GM19043 (cell line): ENCODE results near the gene LDHAL6B.

ENCODE experiments used
- ATAC-seq: cut with Tn5 transposase; IDR thresholded peaks from one replicate; pipeline ENCODE4 v1.9.1; 2021; ENCODE audit warnings: low read depth; ENCODE audit not compliant: unreplicated experiment

The LDHAL6B gene

DNA sequence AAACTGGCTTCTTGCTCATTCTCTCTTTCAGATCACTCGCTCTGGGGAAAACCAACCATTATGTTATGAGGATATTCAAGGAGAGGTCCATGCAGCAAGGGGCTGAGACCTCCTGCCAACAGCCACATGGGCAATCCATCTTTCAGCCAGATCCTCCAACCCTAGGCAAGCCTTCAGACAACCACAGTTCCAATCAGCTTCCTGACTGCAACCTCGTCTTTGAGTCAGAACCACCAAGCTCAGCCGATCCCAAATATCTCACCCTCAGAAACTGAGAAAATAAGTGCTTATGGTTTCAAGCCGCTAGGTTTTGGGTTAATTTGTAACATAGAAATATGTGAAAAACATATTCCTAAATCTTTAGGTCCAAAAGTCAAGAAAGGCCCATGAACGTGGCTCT is 10.3 kb downstream of the LDHAL6B start:
- no peak for ATAC-seq

GRCh38 chr15:59217876-59218498 is 11.3 kb downstream of the LDHAL6B start:
- no peak for ATAC-seq

DNA sequence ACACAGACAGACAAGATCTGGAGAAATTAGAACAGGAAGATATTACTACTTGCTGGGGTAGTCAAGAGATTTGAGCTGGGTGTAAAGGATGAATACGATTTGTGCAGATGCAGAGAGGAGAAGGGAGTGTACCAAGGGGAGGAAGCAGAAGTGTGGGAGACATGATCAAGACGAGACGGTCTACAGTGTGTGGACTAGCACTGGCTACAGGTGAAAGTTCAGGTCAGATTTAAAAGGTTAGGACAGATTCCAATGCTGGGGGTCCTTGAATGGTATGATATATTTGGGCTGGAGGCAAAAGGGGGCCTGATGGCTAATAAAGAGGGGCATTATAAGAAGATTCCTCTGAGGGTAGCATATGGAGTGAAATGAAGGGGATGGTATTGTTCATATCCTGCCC is 12.1 kb downstream of the LDHAL6B start:
- ATAC-seq, result no peak

GRCh38 chr15:59221511-59222505 is 15.2 kb downstream of the LDHAL6B start:
- ATAC-seq, result no peak

- no peak for ATAC-seq
Observed at GRCh38 chr15:59222906-59223550, 16.4 kb downstream of the LDHAL6B start.

DNA sequence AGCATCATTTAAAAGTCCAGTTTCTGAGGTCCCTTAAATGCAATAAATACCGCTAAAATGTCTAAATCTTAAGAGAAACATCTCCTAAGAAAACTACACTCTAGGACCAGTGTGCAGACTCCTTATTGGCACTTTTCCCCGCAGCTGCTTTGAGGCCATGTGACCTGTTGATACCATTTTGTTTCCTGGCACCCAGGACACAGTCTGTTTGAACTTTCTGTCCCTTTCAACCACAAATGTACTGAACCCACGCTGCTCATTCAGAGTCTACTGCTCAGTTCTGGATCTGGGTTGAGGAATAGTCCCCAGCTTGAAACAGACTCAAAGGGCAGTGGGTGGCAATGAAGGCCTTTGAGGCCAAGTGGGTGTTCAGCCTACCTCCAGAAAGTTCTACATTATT is 17.1 kb downstream of the LDHAL6B start:
- no peak for ATAC-seq

GRCh38 chr15:59224474-59224873 is 17.8 kb downstream of the LDHAL6B start:
- ATAC-seq, result no peak

DNA sequence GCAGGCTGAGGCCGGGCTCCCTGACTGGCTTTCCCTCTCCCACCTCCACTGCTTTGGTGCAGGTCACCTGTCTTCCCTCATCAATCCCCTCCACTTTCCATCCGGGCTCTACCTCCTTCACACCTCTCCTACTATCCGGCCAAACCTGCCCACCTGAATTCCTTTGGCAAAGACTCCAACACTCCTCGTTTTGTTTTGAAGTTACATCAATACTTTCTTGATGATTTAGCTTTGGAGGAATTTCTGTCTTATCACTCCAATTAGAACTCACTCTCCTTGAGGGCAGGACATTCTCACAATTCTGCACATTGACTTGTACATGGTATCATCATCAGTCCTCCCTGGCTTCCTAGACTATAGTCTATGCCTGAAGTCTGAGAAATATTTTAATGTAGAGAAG is 20.4 kb downstream of the LDHAL6B start:
- no peak for ATAC-seq

DNA sequence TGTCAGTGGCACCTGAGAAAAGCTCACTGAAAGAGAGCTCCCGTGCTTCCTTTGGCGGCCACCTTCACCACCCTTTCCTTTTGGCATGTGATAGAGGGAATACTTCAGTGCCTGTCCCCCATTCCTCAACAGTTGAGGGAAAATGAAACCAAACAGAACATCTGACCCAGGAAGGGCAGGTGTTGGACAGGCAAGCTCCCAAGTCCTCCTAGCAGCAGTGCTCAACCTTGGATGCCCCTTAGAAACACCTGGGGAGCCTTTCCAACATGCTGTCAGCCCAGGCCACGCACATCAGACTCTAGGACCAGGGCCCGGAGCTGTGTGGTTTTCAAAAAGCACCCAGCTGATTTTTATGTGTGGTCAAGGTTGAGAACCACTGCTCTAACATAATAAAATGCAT is 22.4 kb downstream of the LDHAL6B start:
- no peak for ATAC-seq

GRCh38 chr15:59229453-59229852 is 22.8 kb downstream of the LDHAL6B start:
- ATAC-seq, result no peak

- ATAC-seq, result no peak
Observed at GRCh38 chr15:59230531-59231055, 23.9 kb downstream of the LDHAL6B start.

DNA sequence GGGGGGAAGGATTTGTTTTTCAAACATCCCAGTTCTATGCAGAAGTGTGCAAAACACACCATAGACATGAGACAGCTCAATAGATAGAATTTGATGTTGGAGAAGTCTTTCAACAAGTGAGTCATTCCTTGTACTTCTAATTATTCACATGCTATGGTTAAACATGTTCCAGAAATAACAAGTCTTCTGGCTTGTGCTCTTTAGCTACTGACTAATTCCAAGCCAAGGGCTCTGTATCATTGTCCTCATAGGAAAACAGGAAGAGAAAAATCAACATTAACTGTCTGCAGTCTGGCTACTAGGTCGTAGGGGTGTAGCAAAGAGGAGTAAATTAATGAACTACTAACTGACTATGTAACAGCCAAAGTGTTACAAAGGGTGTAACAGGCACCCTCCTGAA is 25.8 kb downstream of the LDHAL6B start:
- no peak for ATAC-seq

- ATAC-seq, result no peak
Observed at GRCh38 chr15:59236394-59236793, 29.8 kb downstream of the LDHAL6B start.

DNA sequence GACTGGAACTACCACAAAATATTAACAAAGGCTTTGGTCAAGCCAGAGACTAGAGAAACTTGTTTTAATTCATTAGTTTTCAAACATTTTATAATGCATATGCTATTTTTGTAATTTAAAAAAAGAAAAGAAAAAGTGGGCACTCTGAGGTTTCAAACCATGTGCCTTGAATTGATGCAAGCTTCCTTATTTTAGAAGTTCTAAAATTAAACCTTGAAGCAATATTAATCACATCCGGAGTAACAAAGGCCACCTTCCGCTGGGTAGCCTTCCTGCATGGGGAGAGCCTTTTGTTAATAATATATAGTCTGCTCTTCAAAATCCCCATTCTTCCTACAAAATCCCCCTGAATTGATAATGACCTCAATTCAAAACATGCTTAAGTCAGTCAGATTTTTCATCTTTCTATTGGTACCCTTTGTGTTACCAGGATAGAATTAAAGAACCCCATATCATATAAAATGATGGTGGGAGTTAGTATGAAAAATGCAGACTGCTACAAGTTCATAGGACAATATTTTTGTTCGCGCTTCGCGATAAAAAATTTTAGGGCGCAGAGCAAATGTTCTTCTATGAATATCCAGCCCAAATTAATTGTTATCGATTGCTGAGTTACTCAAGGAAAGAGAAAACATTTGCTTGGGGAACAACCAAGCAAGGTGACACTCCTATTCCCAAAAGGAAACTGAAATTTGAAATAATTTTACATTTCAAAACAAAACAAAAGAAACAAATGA is 30.6 kb downstream of the LDHAL6B start:
- ATAC-seq, result no peak

GRCh38 chr15:59237924-59238331 is 31.3 kb downstream of the LDHAL6B start:
- no peak for ATAC-seq

DNA sequence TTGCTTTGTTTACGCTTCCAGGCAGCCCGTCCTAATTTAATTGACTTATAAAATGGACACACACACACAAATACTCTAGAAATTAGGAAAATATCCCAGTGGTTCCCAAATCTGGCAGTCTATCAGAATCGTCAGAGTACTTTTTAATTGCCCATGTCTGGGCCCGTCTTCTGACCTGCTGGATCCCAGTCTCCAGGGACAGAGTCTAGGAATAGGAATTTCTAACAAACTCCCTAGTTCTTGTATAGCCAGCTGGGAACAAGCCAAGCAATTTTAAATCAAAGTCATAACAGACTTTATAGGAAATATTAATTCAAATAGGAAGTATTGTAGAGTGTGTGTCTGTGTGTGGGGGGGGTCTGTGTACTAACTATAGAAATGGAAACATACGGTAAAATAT is 33.4 kb downstream of the LDHAL6B start:
- no peak for ATAC-seq

DNA sequence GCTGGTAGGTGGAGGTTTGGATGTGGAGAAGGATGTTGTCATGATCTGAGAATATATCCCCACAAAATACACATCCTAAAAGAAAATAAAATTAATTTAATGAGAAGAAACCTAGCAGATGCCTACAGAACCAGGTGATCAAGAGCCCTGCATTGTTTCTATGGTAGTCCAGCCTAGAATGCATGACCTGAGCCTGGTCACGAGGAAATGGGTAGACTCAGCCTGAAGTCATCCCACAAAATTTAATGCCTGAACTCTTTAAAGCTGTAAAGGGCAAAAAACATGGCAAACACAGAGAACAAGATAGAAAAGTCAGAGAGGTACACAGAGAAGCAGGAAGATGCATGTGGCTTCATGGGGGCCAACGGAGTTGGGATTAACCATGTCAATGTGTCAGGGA is 36.0 kb downstream of the LDHAL6B start:
- no peak for ATAC-seq

DNA sequence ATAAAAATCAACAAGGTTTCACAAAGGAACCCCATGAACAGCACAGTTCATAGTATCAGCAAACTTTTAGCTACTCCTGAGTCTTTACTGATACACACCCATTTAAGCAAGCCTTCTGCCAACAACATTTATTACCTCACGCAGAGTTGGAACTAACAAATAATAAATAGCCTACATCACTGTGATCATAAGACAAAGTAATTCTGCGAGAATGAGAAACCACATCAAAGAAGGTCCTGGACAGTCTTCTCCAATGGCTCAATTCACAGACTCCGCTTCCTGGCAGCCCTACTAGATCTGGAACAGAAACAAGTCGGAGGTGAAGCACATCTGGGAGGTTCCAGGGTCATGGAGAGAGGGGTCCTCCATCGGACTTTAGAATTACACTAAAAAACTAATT is 37.0 kb downstream of the LDHAL6B start:
- ATAC-seq, result no peak

GRCh38 chr15:59244337-59244736 is 37.7 kb downstream of the LDHAL6B start:
- ATAC-seq, result peak; percentile 95

GRCh38 chr15:59245559-59245958 is 38.9 kb downstream of the LDHAL6B start:
- ATAC-seq, result no peak
